Gastroesophageal sphincter (tissue), 4 donors: Measurements from ENCODE around the gene WNT7A. TPM values are rescaled to one million over a fixed set of nuclear protein-coding genes. Genes with fewer than 3 reads are reported as not detected.

Experiments
- ATAC-seq: fragments of 150-250 bp; one replicate; pipeline ENCODE4 v1.9.1; 2016; ENCODE audit warnings: mild to moderate bottlenecking, moderate library complexity
- H3K27ac ChIP-seq, 4 donors: fragments of 200-600 bp; sonication (generic) in 3 of 4; 1 replicate in 3 of 4; 2 replicates in 1 of 4; pipeline ENCODE4 v1.5.1; 2016 to 2019
- H3K27me3 ChIP-seq: fragments of 200-600 bp; sonication (generic); one replicate; pipeline ENCODE4 v1.5.1; 2019
- H3K36me3 ChIP-seq, 2 donors: fragments of 200-600 bp; sonication (generic); one replicate each; pipeline ENCODE4 v1.5.1; 2019; ENCODE audit warnings: control low read depth in 1 of 2
- H3K4me1 ChIP-seq, 3 donors: fragments of 200-600 bp; sonication (generic); 1 replicate in 2 of 3; 2 replicates in 1 of 3; pipeline ENCODE4 v1.5.1; 2016 to 2019; ENCODE audit warnings: control low read depth in 2 of 3
- H3K4me3 ChIP-seq, 2 donors: fragments of 200-600 bp; sonication (generic); one replicate each; pipeline ENCODE4 v1.5.1; 2019; ENCODE audit warnings: mild to moderate bottlenecking in 1 of 2, moderate library complexity in 1 of 2
- H3K9me3 ChIP-seq, 3 donors: fragments of 200-600 bp; sonication (generic); one replicate each; pipeline ENCODE4 v1.5.1; 2017 to 2019; ENCODE audit warnings: control low read depth in 2 of 3
- EP300 ChIP-seq: sonication (generic); formaldehyde crosslinking; IDR thresholded peaks from one replicate; pipeline ENCODE4 v1.6.1; 2017; ENCODE audit warnings: antibody characterized with exemption, mild to moderate bottlenecking
- POLR2A ChIP-seq, 2 donors: fragments of 450-650 bp; IDR thresholded peaks; one replicate each; pipeline ENCODE4 v1.6.1; 2017; ENCODE audit warnings: antibody characterized with exemption in 2 of 2, mild to moderate bottlenecking in 2 of 2, moderate library complexity in 1 of 2
- POLR2AphosphoS5 ChIP-seq: sonication (generic); formaldehyde crosslinking; IDR thresholded peaks from one replicate; pipeline ENCODE4 v1.6.1; 2017; ENCODE audit warnings: antibody characterized with exemption
- WGBS, 2 donors: methylation state at CpG; one replicate each; pipeline ENCODE4 v1.1.5; 2018; ENCODE audit warnings: low coverage in 1 of 2; 5-methylcytosine and 5-hydroxymethylcytosine counted together
- total RNA-seq, 4 donors: library from RNA; depleted of rRNA; stranded (reverse); fragments of >200 nt; gene quantifications; one replicate each; pipeline ENCODE4 v1.1.0, GENCODE V29; 2016
- TF ChIP-seq, protein P1 (sequence below), 4 experiments: fragments of 200-600 bp in 2 of 4; fragments of 450-650 bp in 2 of 4; sonication (generic) in 1 of 4; IDR thresholded peaks; one replicate each; pipeline ENCODE4 v1.5.1; 2017 to 2019; ENCODE audit warnings: antibody characterized with exemption in 4 of 4, mild to moderate bottlenecking in 2 of 4, moderate library complexity in 2 of 4

The WNT7A gene
- total RNA-seq, 4 donors from 2014 or later: 0.13 to 0.77 TPM; not detected in 2

DNA sequence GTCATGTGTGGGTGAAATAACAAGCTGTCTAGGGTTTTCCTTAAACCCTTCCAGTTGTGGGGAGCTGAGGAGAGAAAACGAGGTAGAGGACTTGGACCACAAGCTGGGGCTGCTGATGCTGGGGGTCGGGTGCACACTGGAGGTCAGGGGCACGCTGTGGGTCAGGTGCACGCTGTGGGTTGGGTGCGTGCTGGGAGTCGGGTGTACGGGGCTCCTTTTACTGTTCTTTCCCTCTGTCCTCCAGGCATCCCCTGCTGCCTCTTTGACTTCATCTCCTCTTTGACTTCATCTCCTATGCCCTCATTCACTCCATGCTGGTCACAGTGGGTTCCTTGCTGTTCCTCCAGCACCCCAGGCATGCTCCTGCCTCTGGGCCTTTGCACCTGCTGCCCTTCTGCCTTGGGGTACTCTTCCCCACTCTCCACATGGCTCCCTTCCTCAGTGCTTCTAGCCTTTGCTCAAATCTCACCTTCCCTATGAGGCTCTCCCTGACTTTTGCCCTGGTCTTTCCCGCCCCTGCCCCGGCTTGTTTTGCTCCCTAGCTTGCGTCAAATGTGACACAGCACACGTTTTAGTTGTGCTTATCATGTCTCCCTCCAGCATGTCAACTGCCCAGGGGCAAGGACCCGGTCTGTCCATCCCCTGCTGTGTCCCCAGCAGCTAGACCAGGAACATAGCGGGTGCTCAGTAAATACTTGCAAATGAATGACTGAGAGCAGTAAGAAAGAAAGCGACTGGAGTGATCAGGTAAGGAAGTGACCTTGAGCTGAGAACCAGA, 45.4 kb downstream of the WNT7A start:
- Histone ChIP-seq H3K4me1 (no peaks in the 10 kb centered on the region), H3K9me3 (no peaks in the 10 kb centered on the region), H3K4me3 (no peak overlapping the region), H3K27me3 (peaks cover 49% of the 10 kb centered on the region), H3K27ac (no peak overlapping the region), H3K36me3 (no peaks in the 10 kb centered on the region)
- 66 to 84% methylated on average over 8 to 12 of the region's 14 CpGs for WGBS, 2 donors
- TF ChIP-seq EP300: no peak
- ATAC-seq: no peak

DNA sequence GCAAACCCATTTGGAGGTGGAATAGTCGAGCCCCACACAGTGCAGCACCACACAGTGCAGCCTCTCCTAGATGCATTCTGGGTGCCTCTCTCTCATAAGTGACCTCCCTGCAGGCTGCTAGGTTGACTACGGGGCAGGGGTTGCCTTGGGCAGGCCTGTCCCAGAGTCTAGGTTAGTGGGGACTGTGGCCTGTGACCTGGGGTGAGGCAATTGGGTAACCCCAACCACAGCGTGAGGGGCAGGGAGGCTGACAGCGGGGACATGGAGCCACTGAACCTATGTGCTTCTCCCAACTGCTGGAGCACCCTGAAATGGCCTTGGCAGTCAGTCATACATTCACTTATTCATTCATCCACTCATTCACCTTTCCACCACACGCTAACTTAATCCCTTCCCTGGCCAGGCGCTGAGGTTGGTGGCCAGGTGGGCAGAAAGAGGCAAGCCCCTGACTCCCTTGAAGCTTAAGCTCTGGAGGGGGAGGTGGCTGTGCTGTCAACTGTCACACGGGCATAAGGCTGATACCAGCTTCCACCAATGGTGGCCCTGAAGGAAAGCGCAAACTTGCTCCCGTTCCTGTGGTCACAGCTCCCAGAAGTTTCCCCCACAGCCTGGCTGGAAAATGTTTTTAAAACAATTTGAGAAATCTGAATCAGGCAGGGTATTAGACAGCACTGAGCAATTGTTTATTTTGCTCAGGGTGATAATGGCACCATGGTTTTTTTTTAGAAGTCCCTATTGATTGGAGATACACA, 46.2 kb downstream of the WNT7A start:
- TF ChIP-seq POLR2AphosphoS5: no peak
- TF ChIP-seq EP300: no peak
- TF ChIP-seq, protein P1, sequence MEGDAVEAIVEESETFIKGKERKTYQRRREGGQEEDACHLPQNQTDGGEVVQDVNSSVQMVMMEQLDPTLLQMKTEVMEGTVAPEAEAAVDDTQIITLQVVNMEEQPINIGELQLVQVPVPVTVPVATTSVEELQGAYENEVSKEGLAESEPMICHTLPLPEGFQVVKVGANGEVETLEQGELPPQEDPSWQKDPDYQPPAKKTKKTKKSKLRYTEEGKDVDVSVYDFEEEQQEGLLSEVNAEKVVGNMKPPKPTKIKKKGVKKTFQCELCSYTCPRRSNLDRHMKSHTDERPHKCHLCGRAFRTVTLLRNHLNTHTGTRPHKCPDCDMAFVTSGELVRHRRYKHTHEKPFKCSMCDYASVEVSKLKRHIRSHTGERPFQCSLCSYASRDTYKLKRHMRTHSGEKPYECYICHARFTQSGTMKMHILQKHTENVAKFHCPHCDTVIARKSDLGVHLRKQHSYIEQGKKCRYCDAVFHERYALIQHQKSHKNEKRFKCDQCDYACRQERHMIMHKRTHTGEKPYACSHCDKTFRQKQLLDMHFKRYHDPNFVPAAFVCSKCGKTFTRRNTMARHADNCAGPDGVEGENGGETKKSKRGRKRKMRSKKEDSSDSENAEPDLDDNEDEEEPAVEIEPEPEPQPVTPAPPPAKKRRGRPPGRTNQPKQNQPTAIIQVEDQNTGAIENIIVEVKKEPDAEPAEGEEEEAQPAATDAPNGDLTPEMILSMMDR (IDR thresholded peaks at IDR 0.05): no peak
- WGBS, 2 donors: 73% methylated on average over 6 of the region's 9 CpGs; no CpG with 5 or more reads in 1 of the 2 donors
- H3K36me3 ChIP-seq: no peaks in the 10 kb centered on the region

DNA sequence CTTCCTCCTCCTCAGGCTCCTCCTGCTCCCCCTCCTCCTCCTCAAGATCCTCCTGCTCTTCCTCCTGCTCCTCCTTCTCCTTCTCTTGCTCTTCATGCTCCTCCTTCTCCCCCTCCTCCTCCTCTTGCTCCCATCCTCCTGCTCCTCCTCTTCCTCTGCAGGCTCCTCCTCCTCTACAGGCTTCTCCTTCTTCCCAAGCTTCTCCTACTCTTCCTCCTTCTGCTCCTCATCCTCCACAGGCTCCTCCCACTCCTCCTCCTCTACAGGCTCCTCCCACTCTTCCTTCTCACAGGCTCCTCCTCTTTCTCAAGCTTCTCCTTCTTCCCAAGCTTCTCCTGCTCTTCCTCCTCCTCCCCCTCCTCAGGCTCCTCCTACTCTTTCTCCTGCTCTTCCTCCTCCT, 47.7 kb downstream of the WNT7A start:
- H3K9me3 ChIP-seq: no peaks in the 10 kb centered on the region
- ATAC-seq: no peak
- H3K4me3 ChIP-seq: no peak overlapping the region
- no peak for TF ChIP-seq POLR2A (IDR thresholded peaks at IDR 0.05)
- no peak for TF ChIP-seq EP300
- TF ChIP-seq, protein P1 (IDR thresholded peaks at IDR 0.05): no peak
- no peak for TF ChIP-seq POLR2AphosphoS5
- peaks cover 49% of the 10 kb centered on the region for H3K27me3 ChIP-seq
- H3K4me1 ChIP-seq: no peaks in the 10 kb centered on the region
- no peak overlapping the region for H3K27ac ChIP-seq
- no peaks in the 10 kb centered on the region for H3K36me3 ChIP-seq

More for the DNA sequence above, 46.2 kb downstream of the WNT7A start:
- Histone ChIP-seq H3K27me3 (peaks cover 49% of the 10 kb centered on the region), H3K4me3 (no peak overlapping the region), H3K4me1 (no peaks in the 10 kb centered on the region), H3K27ac (no peak overlapping the region), H3K9me3 (no peaks in the 10 kb centered on the region)
- no peak for ATAC-seq

DNA sequence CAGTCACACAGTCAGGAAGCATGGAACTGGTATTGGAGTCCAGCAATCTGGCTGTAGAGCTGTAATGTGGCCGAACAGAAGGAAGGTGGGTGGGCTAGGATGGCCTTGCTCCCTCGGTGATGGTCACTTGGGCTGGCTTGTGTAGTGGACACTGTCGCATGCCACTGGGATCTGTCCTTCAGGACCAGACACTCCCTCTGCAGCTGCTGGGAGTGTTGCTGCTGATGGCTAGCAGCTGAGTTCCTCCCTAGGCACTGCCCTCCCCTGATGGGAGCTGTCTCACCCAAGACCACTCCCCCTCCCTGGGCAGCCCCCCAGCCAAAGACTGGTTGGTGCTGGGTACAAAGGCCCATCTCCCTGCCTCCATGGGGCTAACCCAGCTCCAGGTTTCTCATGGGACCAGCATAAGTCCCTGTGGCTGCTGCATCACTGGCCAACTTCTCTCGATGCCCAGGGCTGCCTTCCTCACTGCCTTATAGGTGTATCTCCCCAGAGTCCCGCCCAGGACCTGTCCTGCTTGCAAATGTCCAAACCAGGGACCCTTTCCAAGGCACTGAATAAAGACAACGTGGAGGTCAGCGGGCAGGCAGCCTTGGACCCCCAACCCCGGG, 48.4 kb downstream of the WNT7A start:
- no peaks in the 10 kb centered on the region for H3K36me3 ChIP-seq
- no peaks in the 10 kb centered on the region for H3K9me3 ChIP-seq
- no peaks in the 10 kb centered on the region for H3K4me1 ChIP-seq
- ATAC-seq: no peak
- H3K27ac ChIP-seq: no peak overlapping the region
- 72 to 93% methylated on average over 3 of the region's 8 CpGs for WGBS, 2 donors
- TF ChIP-seq EP300 (no peak), POLR2AphosphoS5 (no peak), POLR2A (IDR thresholded peaks at IDR 0.05) (no peak)
- TF ChIP-seq, protein P1 (IDR thresholded peaks at IDR 0.05): no peak
- H3K4me3 ChIP-seq: no peak overlapping the region
- peaks cover 43% of the 10 kb centered on the region for H3K27me3 ChIP-seq

DNA sequence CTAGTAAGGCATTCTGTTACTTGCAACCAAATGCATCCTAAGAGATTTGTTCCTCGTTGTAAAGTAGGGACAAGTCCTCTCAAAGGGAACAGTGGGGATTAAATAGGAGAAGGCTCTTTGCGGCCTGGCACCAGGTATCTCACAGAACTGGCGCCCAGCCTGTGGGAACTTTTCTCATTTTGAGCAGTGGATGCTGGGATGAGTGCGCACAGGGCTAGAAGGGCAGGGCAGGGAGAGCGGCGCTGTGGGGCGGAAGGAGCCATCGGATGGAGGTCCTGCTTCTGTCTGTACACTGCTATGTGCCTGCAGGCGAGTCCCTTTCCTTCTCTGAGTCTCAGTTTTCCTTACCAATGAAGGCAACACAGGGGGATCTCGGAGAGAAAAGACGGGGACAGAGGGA, 50.6 kb downstream of the WNT7A start:
- Histone ChIP-seq H3K27ac (no peak overlapping the region), H3K4me1 (no peaks in the 10 kb centered on the region), H3K27me3 (peaks cover 27% of the 10 kb centered on the region), H3K9me3 (no peaks in the 10 kb centered on the region), H3K36me3 (no peaks in the 10 kb centered on the region), H3K4me3 (no peak overlapping the region)
- TF ChIP-seq EP300 (no peak), POLR2A (IDR thresholded peaks at IDR 0.05) (no peak), POLR2AphosphoS5 (no peak)
- TF ChIP-seq, protein P1 (IDR thresholded peaks at IDR 0.05): no peak
- ATAC-seq: no peak
- WGBS, 2 donors: 81 to 84% methylated on average over 2 to 8 of the region's 11 CpGs
